NOMO-1 (cell line): Measurements from ENCODE around the gene RBM10.

ENCODE experiments used
- DNase-seq, 2 experiments: peaks; one replicate each; lab custom pipeline; 2025; ENCODE audit not compliant: unreplicated experiment in 2 of 2; lab: John Stamatoyannopoulos, UW

The RBM10 gene

DNA sequence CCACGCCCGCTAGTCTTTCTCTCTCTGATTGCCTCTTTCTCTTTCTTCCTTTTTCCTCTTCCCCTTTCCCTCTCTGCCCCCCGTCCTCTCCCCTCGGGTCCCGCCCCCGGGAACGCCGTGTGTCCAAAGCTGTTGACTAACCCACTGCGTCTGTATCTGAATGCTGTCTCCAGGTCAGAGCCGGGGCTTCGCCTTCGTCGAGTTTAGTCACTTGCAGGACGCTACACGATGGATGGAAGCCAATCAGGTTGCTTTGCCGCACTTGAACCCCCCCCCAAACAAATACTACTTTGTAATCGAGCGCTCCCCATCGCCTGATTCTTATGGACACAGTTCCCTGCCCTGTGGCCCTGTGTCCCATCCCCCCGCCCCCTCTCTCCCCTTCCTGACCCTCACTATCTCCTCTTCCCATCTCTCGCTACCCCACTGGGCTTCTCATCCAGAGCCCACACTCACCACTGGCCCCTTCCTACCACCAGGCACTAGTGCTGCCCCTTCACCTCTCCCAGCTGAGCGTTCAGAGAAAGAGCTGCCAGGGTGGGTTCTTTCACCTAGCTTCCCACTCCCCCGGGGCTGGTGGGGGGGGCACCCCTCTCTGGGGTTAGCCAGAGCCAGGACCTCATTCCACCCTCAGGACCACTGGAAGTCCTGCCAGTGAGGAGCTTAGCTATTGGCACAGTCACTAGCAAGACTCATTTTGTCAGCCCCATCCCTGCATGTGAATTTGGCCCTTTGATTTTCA is 30.0 kb downstream of the RBM10 start:
- no peak for DNase-seq

- DNase-seq, result no peak
These were observed 30.6 kb downstream of the RBM10 start for GRCh38 chrX:47175588-47175980.

GRCh38 chrX:47176101-47176740 is 31.2 kb downstream of the RBM10 start:
- DNase-seq, result no peak

- DNase-seq, result no peak
These were observed 32.1 kb downstream of the RBM10 start for GRCh38 chrX:47177079-47177478.

GRCh38 chrX:47178337-47178736 is 33.3 kb downstream of the RBM10 start:
- no peak for DNase-seq

DNA sequence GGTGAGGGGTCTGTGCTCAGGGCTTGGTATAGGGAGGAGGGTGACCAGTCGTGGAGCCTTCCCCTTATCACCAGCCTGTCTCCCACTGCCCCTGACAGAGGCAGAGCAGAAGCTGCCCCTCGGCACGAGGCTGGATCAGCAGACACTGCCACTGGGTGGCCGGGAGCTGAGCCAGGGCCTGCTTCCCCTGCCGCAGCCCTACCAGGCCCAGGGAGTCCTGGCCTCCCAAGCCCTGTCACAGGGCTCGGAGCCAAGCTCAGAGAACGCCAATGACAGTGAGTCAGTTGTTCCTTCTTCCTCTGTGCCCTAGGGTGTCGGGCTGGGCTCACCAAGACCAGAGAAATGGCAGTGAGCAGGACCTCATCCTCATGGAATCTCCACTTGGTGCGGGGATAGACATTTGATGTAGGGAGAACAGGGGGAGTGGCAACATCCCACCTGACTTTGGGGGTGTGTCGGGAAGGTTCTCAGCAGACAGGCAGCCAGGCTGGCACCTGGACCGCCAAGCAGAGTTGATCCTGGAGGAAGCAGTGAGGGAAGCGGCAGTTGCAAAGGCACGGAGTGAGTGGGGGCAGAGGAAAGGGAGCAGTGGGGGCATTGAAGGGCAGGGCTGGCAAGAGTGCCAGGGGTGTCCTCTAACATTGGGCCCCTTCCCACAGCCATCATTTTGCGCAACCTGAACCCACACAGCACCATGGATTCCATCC is 34.4 kb downstream of the RBM10 start:
- no peak for DNase-seq

DNA sequence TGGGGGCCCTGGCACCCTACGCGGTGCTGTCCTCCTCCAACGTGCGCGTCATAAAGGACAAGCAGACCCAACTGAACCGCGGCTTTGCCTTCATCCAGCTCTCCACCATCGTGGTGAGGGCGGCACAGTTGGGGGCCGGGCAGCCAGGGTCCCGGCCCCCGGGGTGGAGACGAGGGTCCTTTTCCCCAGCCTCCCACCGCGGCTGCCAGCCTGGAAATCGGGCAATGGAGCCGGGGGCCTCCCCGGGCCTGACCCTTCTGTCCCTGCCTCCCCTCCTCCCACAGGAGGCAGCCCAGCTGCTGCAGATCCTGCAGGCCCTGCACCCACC is 34.9 kb downstream of the RBM10 start:
- no peak for DNase-seq

GRCh38 chrX:47180346-47180745 is 35.3 kb downstream of the RBM10 start:
- no peak for DNase-seq

GRCh38 chrX:47181301-47181700 is 36.3 kb downstream of the RBM10 start:
- DNase-seq, result no peak

DNA sequence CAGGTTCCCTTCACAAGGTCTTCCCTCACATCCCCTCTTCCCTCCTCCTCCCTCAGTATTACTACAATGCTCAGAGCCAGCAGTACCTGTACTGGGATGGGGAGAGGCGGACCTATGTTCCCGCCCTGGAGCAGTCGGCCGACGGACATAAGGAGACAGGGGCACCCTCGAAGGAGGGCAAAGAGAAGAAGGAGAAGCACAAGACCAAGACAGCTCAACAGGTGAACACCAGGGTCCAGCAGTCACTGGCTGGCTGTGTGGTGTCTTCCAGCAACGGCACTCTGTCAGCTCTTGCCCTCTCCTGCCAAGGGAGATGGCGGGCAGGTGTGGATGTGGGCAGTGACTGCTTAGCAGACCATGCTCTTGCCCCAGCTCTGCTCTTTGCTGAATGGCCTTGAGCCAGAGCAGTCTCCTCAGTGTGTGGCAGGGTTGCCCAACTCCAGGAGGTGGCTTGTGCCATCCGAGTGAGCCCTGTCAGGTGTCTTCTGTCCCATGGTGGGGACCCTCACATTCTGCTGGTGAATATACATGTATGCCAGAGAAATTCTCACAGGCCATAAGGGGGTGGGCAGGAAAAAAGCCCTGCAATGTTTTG is 37.2 kb downstream of the RBM10 start:
- DNase-seq, result no peak

- no peak for DNase-seq
These were observed 39.5 kb downstream of the RBM10 start for GRCh38 chrX:47184486-47184885.

DNA sequence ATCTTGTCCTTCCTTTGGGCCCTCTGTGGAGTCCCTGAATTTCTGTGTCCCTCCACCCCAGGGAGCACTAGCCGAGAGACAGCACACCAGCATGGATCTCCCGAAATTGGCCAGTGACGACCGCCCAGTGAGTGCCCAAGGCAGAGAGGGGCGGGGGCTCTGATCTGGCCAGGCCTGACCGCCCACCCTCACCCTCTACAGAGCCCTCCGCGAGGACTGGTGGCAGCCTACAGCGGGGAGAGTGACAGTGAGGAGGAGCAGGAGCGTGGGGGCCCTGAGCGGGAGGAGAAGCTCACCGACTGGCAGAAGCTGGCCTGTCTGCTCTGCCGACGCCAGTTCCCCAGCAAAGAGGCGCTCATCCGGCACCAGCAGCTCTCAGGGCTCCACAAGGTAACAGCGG is 40.2 kb downstream of the RBM10 start:
- no peak for DNase-seq

- DNase-seq, result no peak
These were observed 41.2 kb downstream of the RBM10 start for GRCh38 chrX:47186096-47186740.

- no peak for DNase-seq
These were observed 42.2 kb downstream of the RBM10 start for GRCh38 chrX:47187106-47187677.

DNA sequence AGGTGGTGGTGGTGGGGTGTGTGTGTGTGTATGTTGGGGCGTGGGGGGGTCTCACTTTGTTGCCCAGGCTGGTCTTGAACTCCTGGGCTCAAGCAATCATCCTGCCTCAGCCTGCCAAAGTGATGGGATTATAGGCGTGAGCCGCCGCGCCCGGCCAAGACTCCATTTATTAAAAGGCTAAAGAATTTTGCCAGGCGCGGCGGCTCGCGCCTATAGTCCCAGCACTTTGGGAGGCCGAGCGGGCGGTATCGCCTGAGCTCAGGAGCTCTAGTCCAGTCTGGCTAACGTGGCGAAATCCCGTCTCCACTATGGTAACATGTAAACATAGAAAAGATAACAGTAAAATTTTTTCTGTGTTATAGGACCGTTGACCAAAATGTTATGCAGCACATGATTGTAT is 44.9 kb downstream of the RBM10 start:
- DNase-seq, result no peak

DNA sequence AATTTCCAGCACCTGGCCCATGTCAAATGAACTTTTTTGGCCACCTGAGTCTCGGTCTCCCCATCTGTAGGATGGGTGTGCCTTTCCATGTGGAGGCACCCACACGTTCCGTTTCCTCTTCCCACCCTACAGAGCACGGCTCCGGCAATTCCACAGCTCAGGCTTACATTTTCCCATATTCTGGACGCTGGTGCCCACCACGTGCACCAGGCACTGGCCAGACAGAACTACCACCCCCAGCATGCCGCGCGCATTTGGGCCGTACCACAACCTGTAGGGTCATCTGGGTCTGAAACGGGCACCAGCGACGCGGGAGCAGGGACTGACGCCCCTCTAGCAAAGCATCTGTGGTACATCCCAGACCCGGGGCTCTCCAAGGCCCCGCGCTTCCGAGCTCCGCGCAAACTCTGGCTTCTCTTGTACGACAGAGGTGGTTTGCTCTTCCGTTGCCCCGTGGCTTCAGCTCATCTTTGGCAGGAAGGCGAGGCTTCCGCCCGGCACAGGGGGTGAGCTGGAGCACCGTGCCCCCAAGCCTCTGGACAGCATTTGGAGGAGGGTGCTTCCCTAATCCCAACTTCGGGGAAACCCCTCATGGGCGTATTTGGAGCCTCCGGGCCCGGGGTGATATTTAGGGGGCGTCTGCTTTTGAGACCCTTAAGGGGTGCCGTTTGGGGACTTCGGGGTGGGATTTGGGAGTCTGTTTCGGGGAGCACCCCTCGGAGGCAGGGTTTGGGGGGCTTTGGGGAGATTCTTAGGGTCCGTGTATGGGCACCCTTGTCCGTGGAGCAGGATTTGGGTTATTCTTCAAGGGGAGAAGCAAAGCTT is 45.6 kb downstream of the RBM10 start:
- peak; percentile 89 to 91 for DNase-seq

DNA sequence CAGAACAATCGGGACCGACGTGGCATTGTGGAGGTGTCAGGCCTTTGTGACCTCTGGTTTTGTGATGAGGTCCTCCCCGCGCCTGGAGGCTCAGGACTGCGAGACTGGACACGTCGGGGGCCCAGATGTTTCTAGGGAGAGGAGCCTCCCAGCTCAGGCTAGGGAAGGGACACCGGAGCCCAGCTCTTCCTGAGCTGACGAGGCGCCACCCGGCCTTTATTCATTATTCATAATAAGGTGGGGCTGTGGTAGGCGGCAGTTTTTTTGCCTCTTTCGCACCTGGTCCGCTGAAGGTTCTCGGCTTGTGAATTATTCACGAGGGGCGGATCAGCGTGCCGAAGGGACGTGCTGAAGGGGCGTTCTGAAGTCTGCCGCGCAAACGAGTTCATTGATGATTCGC is 46.3 kb downstream of the RBM10 start:
- peak in 1 of 2 experiments; percentile 30 for DNase-seq

GRCh38 chrX:47191806-47192401 is 46.9 kb downstream of the RBM10 start:
- DNase-seq, result no peak

GRCh38 chrX:47193475-47194193 is 48.6 kb downstream of the RBM10 start, which contains the start of gene UBA1:
Gene UBA1 (plus strand): TSS chrX:47193829. CDS start chrX:47198803, 4,974 bp downstream.
- DNase-seq, result peak; percentile 97 to 99
